Astrocyte of the cerebellum (primary cell): ENCODE data around the gene USP53.
A peak's percentile ranks its signal among the peaks of the same experiment; 100 is the strongest.

Experiments used
- DNase-seq: peaks from one replicate; pipeline ENCODE4 v3.0.0-alpha.2; 2011; ENCODE audit warnings: low read depth
- H3K4me3 ChIP-seq: 2 replicates; pipeline ENCODE4 v1.5.1; 2011; ENCODE audit warnings: mild to moderate bottlenecking, low read depth, low read length, moderate library complexity
- in situ Hi-C: cut with HindIII; loops from 2 replicates; pipeline ENCODE4 v1.10.0; 2017; ENCODE audit warnings: low sequenced_read_pairs
- TF ChIP-seq, protein P1 (sequence below): IDR thresholded peaks from 2 replicates; pipeline ENCODE4 v1.5.1; 2012; ENCODE audit warnings: low read length, low read depth, moderate library complexity, mild to moderate bottlenecking; ENCODE audit errors: missing control alignments

USP53 gene

DNA sequence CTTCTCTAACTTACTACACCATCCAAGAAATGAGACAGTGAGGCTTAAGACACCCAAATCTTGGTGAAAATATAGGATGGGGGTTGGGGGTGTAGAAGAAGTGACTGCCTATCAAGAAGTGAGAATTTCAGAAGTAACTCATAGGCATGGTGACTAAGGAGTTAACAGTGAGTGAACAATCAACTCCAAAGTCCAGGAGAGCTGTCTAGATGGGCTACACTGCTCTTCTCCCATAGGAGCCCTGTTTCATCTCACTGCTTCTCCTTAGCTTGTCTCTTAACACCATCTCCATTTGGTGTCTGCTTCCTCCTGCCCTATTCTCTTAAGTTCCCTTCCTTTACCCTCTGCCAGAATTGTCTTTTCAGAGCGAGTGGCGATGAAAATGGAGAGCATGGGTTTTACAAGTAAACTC, 86.8 kb downstream of the USP53 start:
- TF ChIP-seq, protein P1, sequence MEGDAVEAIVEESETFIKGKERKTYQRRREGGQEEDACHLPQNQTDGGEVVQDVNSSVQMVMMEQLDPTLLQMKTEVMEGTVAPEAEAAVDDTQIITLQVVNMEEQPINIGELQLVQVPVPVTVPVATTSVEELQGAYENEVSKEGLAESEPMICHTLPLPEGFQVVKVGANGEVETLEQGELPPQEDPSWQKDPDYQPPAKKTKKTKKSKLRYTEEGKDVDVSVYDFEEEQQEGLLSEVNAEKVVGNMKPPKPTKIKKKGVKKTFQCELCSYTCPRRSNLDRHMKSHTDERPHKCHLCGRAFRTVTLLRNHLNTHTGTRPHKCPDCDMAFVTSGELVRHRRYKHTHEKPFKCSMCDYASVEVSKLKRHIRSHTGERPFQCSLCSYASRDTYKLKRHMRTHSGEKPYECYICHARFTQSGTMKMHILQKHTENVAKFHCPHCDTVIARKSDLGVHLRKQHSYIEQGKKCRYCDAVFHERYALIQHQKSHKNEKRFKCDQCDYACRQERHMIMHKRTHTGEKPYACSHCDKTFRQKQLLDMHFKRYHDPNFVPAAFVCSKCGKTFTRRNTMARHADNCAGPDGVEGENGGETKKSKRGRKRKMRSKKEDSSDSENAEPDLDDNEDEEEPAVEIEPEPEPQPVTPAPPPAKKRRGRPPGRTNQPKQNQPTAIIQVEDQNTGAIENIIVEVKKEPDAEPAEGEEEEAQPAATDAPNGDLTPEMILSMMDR, result no peak
- DNase-seq, result no peak
- H3K4me3 ChIP-seq, result peak overlapping the region; percentile 90
- in situ Hi-C loops, result loop anchor here (10.0 kb wide), 1 partner anchor 314 kb away; no protein-coding TSS in a partner anchor

DNA sequence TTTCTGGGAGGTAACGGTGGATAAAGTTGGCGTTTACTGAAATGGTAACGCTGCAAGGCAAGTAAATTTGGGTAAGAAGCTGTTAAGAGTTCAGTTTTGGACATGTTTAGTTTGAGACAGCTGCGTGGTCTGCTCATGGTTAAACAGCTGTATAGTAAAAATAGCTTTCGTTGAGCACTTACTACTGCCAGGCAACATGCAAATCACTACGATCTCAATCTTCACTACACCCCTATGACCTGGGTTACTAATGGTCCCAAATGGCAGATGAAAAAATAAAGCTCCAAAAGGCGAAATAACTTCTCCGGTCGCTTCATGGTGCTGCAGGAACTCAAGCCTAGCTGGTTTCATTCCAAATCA, 87.2 kb downstream of the USP53 start:
- H3K4me3 ChIP-seq, result peak overlapping the region; percentile 90
- in situ Hi-C loops, result loop anchor here (10.0 kb wide), 1 partner anchor 315 kb away; no protein-coding TSS in a partner anchor
- TF ChIP-seq, protein P1, result no peak
- DNase-seq, result no peak

DNA sequence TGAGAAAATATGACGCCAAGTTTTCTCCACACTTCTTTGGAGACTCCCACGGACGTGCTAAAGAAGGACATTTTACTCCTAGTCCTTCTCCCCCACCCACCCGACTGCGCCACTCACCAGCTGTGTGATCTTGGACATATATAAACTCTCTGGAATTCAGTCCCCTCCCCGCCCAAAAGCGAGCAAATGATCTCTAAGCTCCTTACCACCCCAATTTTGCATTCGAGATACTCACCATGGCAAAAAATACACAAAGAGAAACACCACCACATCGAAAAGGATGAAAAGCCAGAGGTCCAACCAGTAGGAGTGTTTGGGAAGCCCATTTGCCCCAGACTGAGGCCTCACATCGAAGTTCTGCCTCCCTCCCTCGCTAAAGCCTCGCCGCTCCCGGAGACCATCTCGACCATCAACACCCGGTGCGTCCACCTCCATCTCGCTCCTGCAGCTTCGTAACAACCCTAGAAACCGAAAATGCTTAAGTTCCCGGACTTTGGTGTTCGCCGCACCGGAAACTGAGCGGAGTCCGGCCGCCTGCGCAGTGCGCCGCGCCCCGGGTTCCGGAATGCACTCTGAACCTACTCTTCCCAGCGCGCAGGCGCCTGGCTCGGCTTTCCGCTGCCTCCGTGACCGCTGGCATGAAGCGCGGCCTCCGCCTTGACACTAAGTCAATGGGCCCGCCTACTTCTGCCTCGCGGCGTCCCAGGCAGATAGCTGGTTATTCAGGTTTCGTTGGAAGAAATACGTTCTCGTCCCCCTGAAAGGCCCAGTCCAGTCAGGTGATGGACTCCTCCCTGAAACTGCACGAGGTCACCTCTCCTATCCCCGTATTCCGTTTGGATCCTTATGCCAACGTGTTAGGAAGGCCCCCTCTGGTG, 87.8 kb downstream of the USP53 start:
- peak overlapping the region; percentile 90 for H3K4me3 ChIP-seq
- DNase-seq, result peak; percentile 68
- TF ChIP-seq, protein P1, result no peak
- in situ Hi-C loops, result no loop called here

DNA sequence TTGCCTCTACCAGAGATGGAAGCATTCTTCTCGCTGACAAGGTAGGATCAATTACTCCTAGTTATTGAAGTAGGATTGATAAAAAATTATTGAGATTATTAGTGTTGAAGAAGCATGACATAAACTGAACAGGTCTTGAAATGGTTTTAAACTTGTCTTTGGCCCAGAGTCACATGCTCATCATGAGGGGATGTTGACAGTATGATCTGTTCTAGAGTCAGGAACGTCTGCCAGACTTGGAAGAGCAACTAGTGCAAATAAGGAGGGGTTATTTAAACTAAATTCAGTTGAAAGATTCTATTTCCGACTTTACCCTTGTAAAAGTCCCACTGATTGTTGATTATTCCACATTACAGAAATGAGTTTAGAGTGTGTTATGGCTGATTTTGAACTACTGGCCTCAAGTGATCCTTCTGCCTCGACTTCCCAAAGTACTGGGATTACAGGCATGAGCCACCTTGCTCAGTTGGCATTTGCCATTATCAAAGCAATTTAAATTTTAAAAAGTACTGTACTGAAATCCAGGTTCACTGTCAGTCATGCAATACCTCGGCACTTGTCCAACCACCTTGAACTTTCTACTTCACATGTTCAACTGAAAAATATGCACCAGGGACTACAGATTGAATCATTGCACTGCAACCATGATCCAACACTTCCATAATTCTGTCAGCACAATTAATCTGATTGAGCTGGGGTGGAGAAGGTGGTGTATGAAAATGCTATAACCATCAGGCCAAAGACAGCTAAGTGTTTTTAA, 89.7 kb downstream of the USP53 start:
- no peak for DNase-seq
- TF ChIP-seq, protein P1, result no peak
- in situ Hi-C loops, result no loop called here
- no peak overlapping the region for H3K4me3 ChIP-seq

DNA sequence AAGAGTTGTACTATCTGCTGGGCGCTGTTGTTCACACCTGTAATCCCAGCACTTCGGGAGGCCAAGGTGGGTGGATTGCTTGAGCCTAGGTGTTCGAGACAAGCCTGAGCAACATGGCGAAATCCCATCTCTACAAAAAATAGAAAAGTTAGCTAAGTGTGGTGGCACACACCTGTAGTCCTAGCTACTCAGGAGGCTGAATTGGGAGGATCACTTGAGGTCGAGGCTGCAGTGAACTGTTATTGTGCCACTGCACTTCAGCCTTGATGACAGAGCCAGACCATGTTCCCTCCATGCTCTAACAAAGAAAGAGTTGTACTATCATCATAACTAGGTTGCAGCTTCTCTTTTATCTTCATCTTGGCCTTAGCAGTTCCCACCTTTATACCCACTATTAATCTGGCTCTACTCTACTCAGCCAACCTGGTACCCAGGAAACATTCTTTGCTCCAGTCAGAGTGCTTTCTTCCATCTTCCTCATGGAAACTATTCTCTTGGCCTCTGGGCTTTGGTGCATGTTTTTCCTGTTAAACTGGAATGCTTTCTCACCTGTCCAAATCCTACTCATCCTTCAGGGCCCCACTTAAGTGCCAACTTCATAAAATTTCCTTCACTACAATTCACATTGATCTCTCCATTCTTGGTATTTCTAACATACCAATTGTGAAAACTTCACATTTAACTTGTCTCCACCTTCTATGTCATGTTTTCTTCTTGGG, 91.2 kb downstream of the USP53 start:
- TF ChIP-seq, protein P1, result no peak
- in situ Hi-C loops, result no loop called here
- no peak for DNase-seq
- H3K4me3 ChIP-seq, result no peak overlapping the region

DNA sequence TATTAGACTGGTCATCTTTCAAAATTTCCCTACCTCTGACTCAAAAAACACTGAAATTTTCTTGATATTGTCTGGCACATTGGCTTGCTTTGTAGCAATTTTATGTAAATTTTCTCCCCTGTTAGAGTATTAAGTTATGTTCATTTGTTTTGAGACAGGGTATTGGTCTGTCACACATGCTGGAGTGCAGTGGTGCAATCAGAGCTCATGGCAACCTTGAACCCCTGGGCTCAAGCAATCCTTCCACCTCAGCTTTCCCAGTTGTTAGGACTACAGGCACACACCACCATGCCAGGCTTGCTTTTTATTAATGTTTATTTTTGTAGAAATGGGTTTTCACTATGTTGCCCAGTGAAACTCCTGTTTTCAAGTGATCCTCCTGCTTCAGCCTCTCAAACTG, 91.9 kb downstream of the USP53 start:
- TF ChIP-seq, protein P1, result no peak
- H3K4me3 ChIP-seq, result no peak overlapping the region
- in situ Hi-C loops, result no loop called here
- DNase-seq, result no peak
